Measurements from ENCODE around the gene STK11. TPM values are rescaled to one million over a fixed set of nuclear protein-coding genes. Genes with fewer than 3 reads are reported as not detected.

STK11 gene
- total and polyA plus RNA-seq, 2 experiments from 2014 or later = 4.6 to 64.1 TPM

DNA sequence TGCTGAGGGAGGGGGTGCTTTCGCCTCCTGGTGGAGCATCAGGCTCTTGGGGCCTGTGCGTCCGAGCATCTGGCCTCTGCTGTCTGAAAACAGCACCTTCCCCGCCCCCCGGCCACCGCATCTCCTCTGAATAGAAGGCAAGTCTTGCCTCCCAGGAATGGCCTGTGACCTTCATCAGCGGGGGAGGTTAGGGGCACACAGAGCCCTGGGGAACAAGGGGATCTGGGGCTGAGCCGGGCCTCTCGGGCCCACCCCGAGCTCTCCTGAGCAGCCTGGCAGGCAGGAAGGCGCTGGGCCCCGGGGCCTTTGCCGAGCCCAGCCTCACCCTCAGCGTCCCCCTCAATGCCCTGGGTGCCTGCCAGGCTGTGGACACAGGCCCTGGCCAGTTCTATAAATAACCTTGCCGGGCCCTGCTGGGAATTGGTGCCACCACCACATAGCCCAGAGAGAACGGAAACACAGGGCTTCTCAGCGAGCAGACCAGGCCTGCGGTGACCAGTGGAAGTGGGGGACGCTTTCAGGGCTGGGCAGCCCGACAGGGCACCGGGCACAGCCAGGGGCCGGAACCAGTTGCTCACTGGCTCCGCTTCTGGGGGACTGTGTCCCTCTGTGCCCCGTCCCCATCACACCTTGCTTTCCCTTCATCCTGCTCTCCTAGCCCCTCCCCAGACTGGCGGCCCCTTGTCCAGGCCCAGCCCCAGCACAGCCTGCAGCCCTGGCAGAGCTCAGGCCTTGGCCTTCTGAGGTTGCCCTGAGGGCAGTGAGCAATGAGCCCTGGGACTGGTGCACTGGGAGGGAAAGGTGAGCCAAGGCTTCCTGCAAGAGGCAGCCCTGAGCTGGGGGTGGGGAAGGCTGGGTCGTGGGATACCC lies 9.5 kb downstream of the STK11 start:
- peak; percentile 53 for DNase-seq
- H3K4me3 ChIP-seq = no peak overlapping the region
- in situ Hi-C loops (cut with MboI) = no loop called here
- H3K4me1 ChIP-seq (ENCODE audit: insufficient read depth) = peaks cover 29% of the 10 kb centered on the region
- no peak overlapping the region for H3K4me2 ChIP-seq (ENCODE audit: unreplicated experiment)
- no peak for TF ChIP-seq EZH2 (IDR thresholded peaks at IDR 0.05; ENCODE audit: insufficient read depth, poor library complexity, severe bottlenecking)
- TF ChIP-seq EZH2phosphoT487 (IDR thresholded peaks at IDR 0.05; ENCODE audit: insufficient read depth, low read depth) = no peak
- H3K36me3 ChIP-seq (ENCODE audit: low read depth) = no peaks in the 10 kb centered on the region; the same call in 1 of the 2 replicates
- H3K27me3 ChIP-seq (replicated peaks; ENCODE audit: insufficient read depth) = no peaks in the 10 kb centered on the region
- no peak overlapping the region for H2AFZ ChIP-seq
- H3K79me2 ChIP-seq (ENCODE audit: insufficient read depth) = peaks cover 98% of the 10 kb centered on the region
- H3K27ac ChIP-seq = peak overlapping the region; percentile 35
- H4K20me1 ChIP-seq (ENCODE audit: insufficient read depth) = no peaks in the 10 kb centered on the region
- peak overlapping the region; percentile 71 for H3K9ac ChIP-seq
- no peaks in the 10 kb centered on the region for H3K9me3 ChIP-seq (ENCODE audit: low read depth)
- no peaks in the 10 kb centered on the region; the same call in 1 of the 2 replicates for H3F3A ChIP-seq (ENCODE audit: insufficient read depth)
- 78 to 82% methylated on average over 21 to 24 of the region's 26 CpGs for WGBS, 2 experiments (ENCODE audit: low coverage in 1 of 2, low lambda C conversion rate in 2 of 2, missing lambda C conversion rate in 2 of 2)
- H3K9me2 ChIP-seq (ENCODE audit: insufficient read depth) = no peaks in the 10 kb centered on the region

DNA sequence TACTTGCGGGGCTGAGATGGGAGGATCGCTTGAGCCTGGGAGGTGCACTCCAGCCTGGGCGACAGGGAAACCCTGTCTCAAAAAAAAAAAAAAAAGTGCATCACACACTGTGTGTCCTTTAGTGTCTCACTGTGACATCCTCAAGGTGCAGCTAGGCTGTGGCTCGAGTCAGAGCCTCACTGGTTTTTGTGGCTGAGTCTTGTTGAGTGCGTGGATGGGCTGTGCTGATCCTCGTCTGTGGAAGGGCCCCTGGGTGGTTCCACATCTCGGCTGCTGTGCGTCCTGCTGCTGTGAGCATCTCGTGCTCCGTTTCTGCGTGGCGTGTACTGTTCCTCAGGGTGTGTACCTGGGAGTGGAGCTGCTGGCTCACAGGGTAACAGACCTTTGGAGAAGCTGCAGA lies 11.2 kb downstream of the STK11 start:
- Histone ChIP-seq H3F3A (ENCODE audit: insufficient read depth) (no peaks in the 10 kb centered on the region; the same call in 1 of the 2 replicates), H2AFZ (no peak overlapping the region), H3K9ac (no peak overlapping the region), H3K27me3 (replicated peaks; ENCODE audit: insufficient read depth) (no peaks in the 10 kb centered on the region), H3K27ac (no peak overlapping the region), H3K4me2 (ENCODE audit: unreplicated experiment) (no peak overlapping the region), H3K9me2 (ENCODE audit: insufficient read depth) (no peaks in the 10 kb centered on the region), H3K36me3 (ENCODE audit: low read depth) (no peaks in the 10 kb centered on the region; the same call in 1 of the 2 replicates), H3K4me1 (ENCODE audit: insufficient read depth) (peaks cover 29% of the 10 kb centered on the region), H3K4me3 (no peak overlapping the region), H3K79me2 (ENCODE audit: insufficient read depth) (peaks cover 94% of the 10 kb centered on the region), H3K9me3 (ENCODE audit: low read depth) (no peaks in the 10 kb centered on the region), H4K20me1 (ENCODE audit: insufficient read depth) (no peaks in the 10 kb centered on the region)
- in situ Hi-C loops (cut with MboI) = no loop called here
- no peak for DNase-seq
- TF ChIP-seq EZH2 (IDR thresholded peaks at IDR 0.05; ENCODE audit: insufficient read depth, poor library complexity, severe bottlenecking) (no peak), EZH2phosphoT487 (IDR thresholded peaks at IDR 0.05; ENCODE audit: insufficient read depth, low read depth) (no peak)
- WGBS, 2 experiments (ENCODE audit: low coverage in 1 of 2, low lambda C conversion rate in 2 of 2, missing lambda C conversion rate in 2 of 2) = 85 to 88% methylated on average over 12 of the region's 12 CpGs

DNA sequence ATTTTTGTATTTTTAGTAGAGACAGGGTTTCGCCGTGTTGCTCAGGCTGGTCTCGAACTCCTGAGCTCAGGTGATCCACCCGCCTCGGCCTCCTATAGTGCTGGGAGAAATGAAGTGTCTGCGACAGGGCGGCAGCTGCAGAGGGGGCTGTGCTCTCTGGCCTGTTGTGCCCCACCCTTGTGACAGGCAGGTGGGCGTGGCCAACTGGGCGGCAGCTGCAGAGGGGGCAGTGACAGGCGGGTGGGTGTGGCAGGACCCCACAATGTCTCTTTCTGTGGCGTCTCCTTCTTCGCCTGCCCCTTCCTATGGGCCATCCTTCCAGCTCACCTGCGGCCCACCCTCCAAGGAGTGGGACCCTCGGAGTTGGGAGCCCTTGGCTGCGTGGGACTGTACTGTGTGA lies 11.8 kb downstream of the STK11 start:
- Histone ChIP-seq H3K9me2 (ENCODE audit: insufficient read depth) (no peaks in the 10 kb centered on the region), H3K9ac (no peak overlapping the region), H4K20me1 (ENCODE audit: insufficient read depth) (no peaks in the 10 kb centered on the region), H2AFZ (no peak overlapping the region), H3K9me3 (ENCODE audit: low read depth) (no peaks in the 10 kb centered on the region), H3K79me2 (ENCODE audit: insufficient read depth) (peaks cover 88% of the 10 kb centered on the region), H3K36me3 (ENCODE audit: low read depth) (no peaks in the 10 kb centered on the region; the same call in 1 of the 2 replicates), H3K27me3 (replicated peaks; ENCODE audit: insufficient read depth) (no peaks in the 10 kb centered on the region), H3K4me1 (ENCODE audit: insufficient read depth) (peaks cover 29% of the 10 kb centered on the region), H3K4me3 (no peak overlapping the region), H3K4me2 (ENCODE audit: unreplicated experiment) (no peak overlapping the region), H3K27ac (no peak overlapping the region), H3F3A (ENCODE audit: insufficient read depth) (no peaks in the 10 kb centered on the region; the same call in 1 of the 2 replicates)
- TF ChIP-seq EZH2 (IDR thresholded peaks at IDR 0.05; ENCODE audit: insufficient read depth, poor library complexity, severe bottlenecking) (no peak), EZH2phosphoT487 (IDR thresholded peaks at IDR 0.05; ENCODE audit: insufficient read depth, low read depth) (no peak)
- WGBS, 2 experiments (ENCODE audit: low coverage in 1 of 2, low lambda C conversion rate in 2 of 2, missing lambda C conversion rate in 2 of 2) = 67 to 73% methylated on average over 10 to 15 of the region's 15 CpGs
- in situ Hi-C loops (cut with MboI) = no loop called here
- no peak for DNase-seq

DNA sequence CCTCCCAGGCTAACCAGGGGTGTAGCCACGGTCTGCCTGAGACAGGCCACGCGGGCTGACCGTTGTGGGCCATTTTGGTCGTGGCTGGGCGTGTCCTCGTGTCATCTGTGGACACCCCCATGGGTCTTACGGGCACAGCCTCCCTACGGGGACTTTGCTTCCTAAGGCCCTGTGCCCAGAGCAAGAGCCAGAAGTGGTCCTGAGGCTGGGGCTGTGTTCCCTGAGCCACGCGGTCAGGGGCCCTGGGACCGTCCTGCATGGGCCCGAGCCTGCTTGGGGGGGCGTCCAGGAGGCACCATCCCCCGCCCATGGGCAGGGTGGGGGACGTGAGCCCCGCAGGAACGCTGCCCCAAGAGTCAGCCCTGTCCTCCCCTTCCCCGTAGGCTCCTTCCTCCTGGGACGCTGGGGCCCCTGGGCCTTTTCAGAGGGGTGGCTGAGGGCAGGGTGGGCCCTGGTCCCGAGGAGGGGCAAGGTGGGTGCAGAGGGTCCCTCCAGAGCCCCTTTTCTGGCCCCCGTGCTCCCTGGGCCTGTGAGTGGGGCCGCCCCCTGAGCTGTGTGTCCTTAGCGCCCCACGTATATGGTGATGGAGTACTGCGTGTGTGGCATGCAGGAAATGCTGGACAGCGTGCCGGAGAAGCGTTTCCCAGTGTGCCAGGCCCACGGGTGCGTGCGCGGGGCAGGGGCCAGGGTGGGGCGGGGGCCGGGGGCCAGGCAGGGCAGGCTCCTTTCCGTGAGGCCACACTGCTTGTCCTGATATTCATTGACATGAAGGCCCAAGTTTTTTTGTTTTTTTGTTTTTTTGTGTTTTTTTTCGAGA lies 13.4 kb downstream of the STK11 start:
- Histone ChIP-seq H3K9me2 (ENCODE audit: insufficient read depth) (no peaks in the 10 kb centered on the region), H3K9me3 (ENCODE audit: low read depth) (no peaks in the 10 kb centered on the region), H3K9ac (no peak overlapping the region), H3K27me3 (replicated peaks; ENCODE audit: insufficient read depth) (no peaks in the 10 kb centered on the region), H3K27ac (no peak overlapping the region), H3K4me3 (no peak overlapping the region), H4K20me1 (ENCODE audit: insufficient read depth) (no peaks in the 10 kb centered on the region), H2AFZ (no peak overlapping the region), H3K4me1 (ENCODE audit: insufficient read depth) (peaks cover 22% of the 10 kb centered on the region), H3K79me2 (ENCODE audit: insufficient read depth) (peaks cover 72% of the 10 kb centered on the region), H3K36me3 (ENCODE audit: low read depth) (no peaks in the 10 kb centered on the region; the same call in 1 of the 2 replicates), H3K4me2 (ENCODE audit: unreplicated experiment) (no peak overlapping the region), H3F3A (ENCODE audit: insufficient read depth) (no peaks in the 10 kb centered on the region)
- in situ Hi-C loops (cut with MboI) = no loop called here
- no peak for DNase-seq
- no peak for TF ChIP-seq EZH2 (IDR thresholded peaks at IDR 0.05; ENCODE audit: insufficient read depth, poor library complexity, severe bottlenecking)
- WGBS, 2 experiments (ENCODE audit: low coverage in 1 of 2, low lambda C conversion rate in 2 of 2, missing lambda C conversion rate in 2 of 2) = 91% methylated on average over 26 to 37 of the region's 37 CpGs

Data from GM23248 (cell line).